ENCODE measurements around the gene TUBB2B. TPM values are rescaled to one million over a fixed set of nuclear protein-coding genes. Genes with fewer than 3 reads are reported as not detected.

The TUBB2B gene
- total and polyA plus RNA-seq, 10 of the 15 experiments (the other 5 are each of a cell fraction or from before 2014, with no cell fraction given): 2.6 to 75.2 (median 21.2) TPM

DNA sequence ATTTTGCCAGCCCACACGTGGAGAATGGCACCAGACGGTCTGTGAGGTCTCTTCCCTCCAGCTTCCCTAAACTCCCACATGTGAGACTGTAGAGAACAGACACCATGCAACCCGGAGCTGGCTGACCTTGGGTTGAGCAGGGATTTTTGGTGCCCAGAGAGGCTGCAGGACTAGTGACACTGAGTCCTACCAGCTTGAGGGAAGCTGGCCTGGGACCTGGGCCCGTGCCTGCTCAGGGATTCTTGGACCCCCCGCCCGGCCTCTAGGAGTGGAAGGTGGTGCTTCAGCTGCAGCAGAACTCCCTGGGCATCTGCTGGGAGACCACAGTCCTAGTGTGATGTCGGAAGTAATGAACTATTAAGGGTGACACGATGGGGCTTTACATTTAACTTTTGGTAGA is 34.5 kb upstream of the TUBB2B start (continued):
- TF ChIP-seq E2F8 (IDR thresholded peaks at IDR 0.05; ENCODE audit: low read depth, partially characterized antibody): no peak

DNA sequence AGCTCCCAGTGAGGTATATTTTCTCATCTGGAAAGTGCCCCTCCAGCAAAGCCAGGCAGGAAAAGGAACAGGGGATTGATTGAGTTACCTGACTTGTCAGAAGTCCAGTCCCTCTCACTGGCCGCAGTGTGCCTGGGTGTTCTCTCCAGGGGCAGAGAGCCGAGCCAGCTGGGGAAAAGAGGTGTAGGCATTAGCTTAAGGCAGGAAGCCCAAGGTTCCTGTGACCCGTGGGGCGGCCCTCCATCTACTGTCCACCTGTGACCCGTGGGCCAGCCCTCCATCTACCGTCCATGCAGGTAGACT is 34.0 kb upstream of the TUBB2B start:
- intact Hi-C loops (cut with micrococcal nuclease; ENCODE audit: unreplicated experiment) (no loop called here), in situ Hi-C loops (cut with MboI) (no loop called here)
- peaks cover 13 to 15% of the 10 kb centered on the region in 2 experiments for H3K36me3 ChIP-seq (ENCODE audit: control insufficient read depth in 2 of 2, insufficient read depth in 2 of 2, low read length in 1 of 2)
- CTCF ChIA-PET: interaction anchor here (1.1 to 4.4 kb wide), 4 partner anchors 12 to 471 kb away, joined by 3 to 26 read pairs (median 5); no protein-coding TSS in a partner anchor
- DNase-seq (ENCODE audit: low read depth, low spot score) (no peak), FAIRE-seq (no peak), ATAC-seq (no peak)
- SMC1A ChIA-PET (ENCODE audit: uncharacterized antibody, unreplicated experiment): interaction anchor here (0.5 to 1.4 kb wide), 3 partner anchors 26 to 470 kb away, joined by 3 to 5 read pairs (median 3); no protein-coding TSS in a partner anchor
- no peak overlapping the region for H3K27ac ChIP-seq (ENCODE audit: control insufficient read depth, insufficient read depth)
- peak overlapping the region; percentile 59 for H3K4me2 ChIP-seq (ENCODE audit: control insufficient read depth, insufficient read depth)
- no peaks in the 10 kb centered on the region for H3K4me1 ChIP-seq (ENCODE audit: control insufficient read depth, insufficient read depth, low read length)
- peak overlapping the region; percentile 60; the same call in 1 of the 2 replicates for H3K4me3 ChIP-seq
- no peaks in the 10 kb centered on the region for H4K20me1 ChIP-seq (ENCODE audit: control insufficient read depth, insufficient read depth)
- no peaks in the 10 kb centered on the region for H3K27me3 ChIP-seq (replicated peaks in 1 of 2; ENCODE audit: control insufficient read depth in 2 of 2, insufficient read depth in 2 of 2, low read length in 1 of 2)
- no peaks in the 10 kb centered on the region; the same call in 2 of the 3 replicates for H3K9me3 ChIP-seq (replicated peaks; ENCODE audit: control insufficient read depth, insufficient read depth, low read length)
- H3K79me2 ChIP-seq (ENCODE audit: control insufficient read depth, insufficient read depth, low read length): peaks cover 51% of the 10 kb centered on the region
- WGBS (ENCODE audit: insufficient coverage, insufficient replicate concordance, low lambda C conversion rate, missing lambda C conversion rate): 77% methylated on average over 6 of the region's 6 CpGs
- no peak overlapping the region for H3K9ac ChIP-seq (ENCODE audit: control insufficient read depth, insufficient read depth, low read length)
- RAD21 ChIA-PET (ENCODE audit: unreplicated experiment): interaction anchor here (0.8 to 1.9 kb wide), 2 partner anchors 10 to 471 kb away, joined by 3 to 5 read pairs; no protein-coding TSS in a partner anchor
- POLR2A ChIA-PET: no interaction called here
- no peak overlapping the region for H2AFZ ChIP-seq (ENCODE audit: control insufficient read depth, low read depth, low read length)
- BruUV-seq (replicated peaks): no TSS peak
- TF ChIP-seq JUNB (IDR thresholded peaks at IDR 0.05): no peak
- TF ChIP-seq, protein P1, sequence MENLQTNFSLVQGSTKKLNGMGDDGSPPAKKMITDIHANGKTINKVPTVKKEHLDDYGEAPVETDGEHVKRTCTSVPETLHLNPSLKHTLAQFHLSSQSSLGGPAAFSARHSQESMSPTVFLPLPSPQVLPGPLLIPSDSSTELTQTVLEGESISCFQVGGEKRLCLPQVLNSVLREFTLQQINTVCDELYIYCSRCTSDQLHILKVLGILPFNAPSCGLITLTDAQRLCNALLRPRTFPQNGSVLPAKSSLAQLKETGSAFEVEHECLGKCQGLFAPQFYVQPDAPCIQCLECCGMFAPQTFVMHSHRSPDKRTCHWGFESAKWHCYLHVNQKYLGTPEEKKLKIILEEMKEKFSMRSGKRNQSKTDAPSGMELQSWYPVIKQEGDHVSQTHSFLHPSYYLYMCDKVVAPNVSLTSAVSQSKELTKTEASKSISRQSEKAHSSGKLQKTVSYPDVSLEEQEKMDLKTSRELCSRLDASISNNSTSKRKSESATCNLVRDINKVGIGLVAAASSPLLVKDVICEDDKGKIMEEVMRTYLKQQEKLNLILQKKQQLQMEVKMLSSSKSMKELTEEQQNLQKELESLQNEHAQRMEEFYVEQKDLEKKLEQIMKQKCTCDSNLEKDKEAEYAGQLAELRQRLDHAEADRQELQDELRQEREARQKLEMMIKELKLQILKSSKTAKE (IDR thresholded peaks at IDR 0.05; ENCODE audit: low read depth, poor library complexity, severe bottlenecking): no peak
- TF ChIP-seq, protein P2, sequence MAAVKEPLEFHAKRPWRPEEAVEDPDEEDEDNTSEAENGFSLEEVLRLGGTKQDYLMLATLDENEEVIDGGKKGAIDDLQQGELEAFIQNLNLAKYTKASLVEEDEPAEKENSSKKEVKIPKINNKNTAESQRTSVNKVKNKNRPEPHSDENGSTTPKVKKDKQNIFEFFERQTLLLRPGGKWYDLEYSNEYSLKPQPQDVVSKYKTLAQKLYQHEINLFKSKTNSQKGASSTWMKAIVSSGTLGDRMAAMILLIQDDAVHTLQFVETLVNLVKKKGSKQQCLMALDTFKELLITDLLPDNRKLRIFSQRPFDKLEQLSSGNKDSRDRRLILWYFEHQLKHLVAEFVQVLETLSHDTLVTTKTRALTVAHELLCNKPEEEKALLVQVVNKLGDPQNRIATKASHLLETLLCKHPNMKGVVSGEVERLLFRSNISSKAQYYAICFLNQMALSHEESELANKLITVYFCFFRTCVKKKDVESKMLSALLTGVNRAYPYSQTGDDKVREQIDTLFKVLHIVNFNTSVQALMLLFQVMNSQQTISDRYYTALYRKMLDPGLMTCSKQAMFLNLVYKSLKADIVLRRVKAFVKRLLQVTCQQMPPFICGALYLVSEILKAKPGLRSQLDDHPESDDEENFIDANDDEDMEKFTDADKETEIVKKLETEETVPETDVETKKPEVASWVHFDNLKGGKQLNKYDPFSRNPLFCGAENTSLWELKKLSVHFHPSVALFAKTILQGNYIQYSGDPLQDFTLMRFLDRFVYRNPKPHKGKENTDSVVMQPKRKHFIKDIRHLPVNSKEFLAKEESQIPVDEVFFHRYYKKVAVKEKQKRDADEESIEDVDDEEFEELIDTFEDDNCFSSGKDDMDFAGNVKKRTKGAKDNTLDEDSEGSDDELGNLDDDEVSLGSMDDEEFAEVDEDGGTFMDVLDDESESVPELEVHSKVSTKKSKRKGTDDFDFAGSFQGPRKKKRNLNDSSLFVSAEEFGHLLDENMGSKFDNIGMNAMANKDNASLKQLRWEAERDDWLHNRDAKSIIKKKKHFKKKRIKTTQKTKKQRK (IDR thresholded peaks at IDR 0.05; ENCODE audit: low read depth, low read length): no peak
- no peak for TF ChIP-seq HCFC1 (IDR thresholded peaks at IDR 0.05; ENCODE audit: low read length)
- no peak for TF ChIP-seq NFIC (IDR thresholded peaks at IDR 0.05; ENCODE audit: low read depth, low read length)
- no peak for TF ChIP-seq SRF (IDR thresholded peaks at IDR 0.05; ENCODE audit: low read depth in 2 of 2, low read length in 2 of 2)
- no peak for TF ChIP-seq YY1 (IDR thresholded peaks at IDR 0.05; ENCODE audit: low read depth, low read length)
- no peak for TF ChIP-seq GATAD2B (conservative IDR thresholded peaks at IDR 0.05; ENCODE audit: low read depth)
- TF ChIP-seq CTCF (IDR thresholded peaks at IDR 0.05 in 2 of 3, conservative IDR thresholded peaks at IDR 0.05 in 1 of 3; ENCODE audit: control insufficient read depth in 2 of 3, extremely low read depth in 1 of 3, insufficient read depth in 1 of 3, low read depth in 3 of 3, low read length in 3 of 3): no peak
- TF ChIP-seq NR2C2 (IDR thresholded peaks at IDR 0.05; ENCODE audit: borderline replicate concordance, control insufficient read depth, insufficient read length, low read depth): no peak
- TF ChIP-seq TBL1XR1 (IDR thresholded peaks at IDR 0.05; ENCODE audit: low read depth, low read length): no peak

Data from GM12878 (cell line).